ENCODE measurements around the gene DNAJB13. TPM values are rescaled to one million over a fixed set of nuclear protein-coding genes. Genes with fewer than 3 reads are reported as not detected.

Gene DNAJB13
- total and polyA plus RNA-seq, 2 of the 4 experiments (the other 2 are of a cell fraction), result 0.18 to 0.48 TPM

DNA sequence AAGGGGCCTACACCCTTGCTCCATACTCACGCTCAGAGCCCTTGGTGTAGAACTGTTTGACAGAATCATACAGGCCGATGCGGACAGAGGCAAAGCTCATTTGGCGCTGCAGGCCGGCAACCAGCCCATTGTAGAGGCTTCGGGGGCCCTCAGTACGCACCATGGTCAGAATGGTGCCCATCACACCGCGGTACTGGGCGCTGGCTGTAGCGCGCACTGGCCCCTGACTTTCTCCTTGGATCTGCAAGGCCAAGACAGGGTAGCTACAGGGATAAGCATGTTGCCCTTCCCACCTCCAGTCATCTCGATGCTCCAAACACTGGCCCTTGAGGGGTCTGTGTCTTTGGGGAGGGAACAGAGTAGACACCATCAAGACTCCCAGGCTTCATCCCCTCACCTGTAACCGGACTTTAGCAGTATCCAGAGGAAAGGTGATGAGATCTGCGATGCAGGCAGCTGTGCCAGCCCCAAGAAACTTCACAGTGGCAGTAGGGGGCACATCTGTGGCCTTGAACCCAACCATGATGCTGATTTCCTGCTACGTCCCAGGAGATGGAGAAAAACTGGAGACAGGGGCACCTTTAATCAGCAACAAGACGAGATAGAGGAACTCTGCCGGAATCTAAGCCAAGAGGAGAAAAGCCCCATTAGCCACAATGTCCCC, 27.2 kb downstream of the DNAJB13 start:
- H3K27ac ChIP-seq (ENCODE audit: insufficient read depth, low read length), result no peak overlapping the region
- H2BK15ac ChIP-seq (ENCODE audit: low read depth, low read length), result no peak overlapping the region
- H2AK9ac ChIP-seq (replicated peaks; ENCODE audit: low read depth, low read length, poor library complexity), result no peak overlapping the region
- no peak overlapping the region for H2AFZ ChIP-seq (replicated peaks; ENCODE audit: low read length, poor library complexity)
- dilution Hi-C loops (cut with HindIII; ENCODE audit: low sequenced_read_pairs, unreplicated experiment), result no loop called here
- ATAC-seq (ENCODE audit: low read depth), result no peak
- peaks cover 2% of the 10 kb centered on the region; the same call in 1 of the 2 replicates for H4K20me1 ChIP-seq (ENCODE audit: insufficient read depth, low read length)
- no peaks in the 10 kb centered on the region for H3K27me3 ChIP-seq (ENCODE audit: control insufficient read depth, insufficient read depth, low read length)
- POLR2A ChIA-PET (ENCODE audit: unreplicated experiment), result no interaction called here
- no peak for DNase-seq
- in situ Hi-C loops (cut with MboI; ENCODE audit: low sequenced_read_pairs), result no loop called here
- no peak overlapping the region for H4K91ac ChIP-seq (ENCODE audit: insufficient read depth, low read depth, low read length)
- 0 out of 4 replicates have a peak, but pooled peaks cover 0 to 10% of the 10 kb centered on the region in 2 experiments for H3K79me1 ChIP-seq (ENCODE audit: low read depth in 1 of 2, low read length in 2 of 2)
- H4K8ac ChIP-seq (ENCODE audit: low read depth in 2 of 2, low read length in 2 of 2), result no peak overlapping the region
- no peak overlapping the region for H2BK120ac ChIP-seq (ENCODE audit: low read depth, low read length)
- no peaks in the 10 kb centered on the region for H3K36me3 ChIP-seq (ENCODE audit: control insufficient read depth, insufficient read depth, low read length)
- no peaks in the 10 kb centered on the region for H3K4me1 ChIP-seq (ENCODE audit: control insufficient read depth, insufficient read depth, low read length)
- 100% methylated on average over 9 of the region's 18 CpGs; no CpG with 5 or more reads in 1 of the 2 experiments for WGBS, 2 experiments (ENCODE audit: extremely low coverage in 2 of 2, insufficient read length in 1 of 2)
- no TSS peak for BruUV-seq (replicated peaks)
- no peak overlapping the region for H3K4me2 ChIP-seq (ENCODE audit: low read depth, low read length)
- H3K23ac ChIP-seq (ENCODE audit: low read depth, low read length), result no peak overlapping the region
- no peak overlapping the region for H2BK20ac ChIP-seq (ENCODE audit: low read depth, low read length)
- H3K4ac ChIP-seq (ENCODE audit: low read depth, low read length), result no peak overlapping the region
- H3K4me3 ChIP-seq (ENCODE audit: insufficient read depth, low read depth, low read length), result no peak overlapping the region
- H3K18ac ChIP-seq (ENCODE audit: low read depth, low read length), result no peak overlapping the region
- no peak overlapping the region for H2AK5ac ChIP-seq (ENCODE audit: low read depth, low read length)
- CTCF ChIA-PET, result no interaction called here
- no peak overlapping the region for H3K56ac ChIP-seq (ENCODE audit: extremely low read depth, insufficient read depth, low read length)
- H3K9me1 ChIP-seq (ENCODE audit: insufficient read depth, low read length), result peaks cover 12% of the 10 kb centered on the region; the same call in 1 of the 2 replicates
- no peak overlapping the region for H3K14ac ChIP-seq (replicated peaks; ENCODE audit: low read depth, low read length)
- intact Hi-C loops (cut with micrococcal nuclease), result no loop called here
- no peak overlapping the region for H3K9ac ChIP-seq (ENCODE audit: low read depth, low read length)
- H3K9me3 ChIP-seq (ENCODE audit: control insufficient read depth, insufficient read depth, low read length), result no peaks in the 10 kb centered on the region
- H4K5ac ChIP-seq (ENCODE audit: low read depth, low read length), result no peak overlapping the region
- H2BK5ac ChIP-seq (ENCODE audit: low read depth, low read length, poor library complexity, severe bottlenecking), result no peak overlapping the region
- no peak for TF ChIP-seq FOS (IDR thresholded peaks at IDR 0.05; ENCODE audit: low read depth, low read length)
- TF ChIP-seq BHLHE40 (IDR thresholded peaks at IDR 0.05; ENCODE audit: low read depth, low read length), result no peak

Measured in IMR-90 (cell line).